MCF 10A (cell line): ENCODE data around the gene UMODL1. TPM values are rescaled to one million over a fixed set of nuclear protein-coding genes. Genes with fewer than 3 reads are reported as not detected.

Experiments
- BruUV-seq: library from RNA; stranded (reverse); fragments of 400-500 nt; replicated peaks from 2 replicates; lab custom pipeline; 2021; lab: Mats Ljungman, UMichigan
- CTCF ChIA-PET: fragments of 300-600 bp; sonication (Branson Sonifier 250); formaldehyde crosslinking; extraction: SDS; loops from one replicate; lab custom pipeline; 2021; ENCODE audit warnings: antibody characterized with exemption, inconsistent platforms; lab: Yijun Ruan, JAX
- POLR2A ChIA-PET: fragments of 300-600, 350-650 bp; sonication (Branson Sonifier 250); formaldehyde crosslinking; extraction: SDS; loops from one replicate; lab custom pipeline; 2020; ENCODE audit warnings: antibody characterized with exemption, inconsistent platforms; lab: Yijun Ruan, JAX
- DNase-seq: peaks from one replicate; pipeline ENCODE4 v3.0.0-alpha.2; 2018; ENCODE audit not compliant: unreplicated experiment
- H3K27ac Mint-ChIP-seq: one replicate; pipeline ENCODE4 v1.8.0; 2022; ENCODE audit warnings: mild to moderate bottlenecking, low read depth, mixed read lengths; ENCODE audit not compliant: unreplicated experiment
- H3K27me3 Mint-ChIP-seq: one replicate; pipeline ENCODE4 v1.8.0; 2022; ENCODE audit warnings: mixed read lengths; ENCODE audit not compliant: insufficient read depth, unreplicated experiment
- H3K36me3 Mint-ChIP-seq: one replicate; pipeline ENCODE4 v1.8.0; 2022; ENCODE audit warnings: mild to moderate bottlenecking, moderate library complexity, mixed read lengths; ENCODE audit not compliant: insufficient read depth, unreplicated experiment
- H3K4me1 Mint-ChIP-seq: one replicate; pipeline ENCODE4 v1.8.0; 2022; ENCODE audit warnings: mixed read lengths; ENCODE audit not compliant: insufficient read depth, unreplicated experiment
- H3K4me3 Mint-ChIP-seq: one replicate; pipeline ENCODE4 v1.8.0; 2022; ENCODE audit warnings: mild to moderate bottlenecking, moderate library complexity, mixed read lengths; ENCODE audit not compliant: unreplicated experiment
- H3K9me3 Mint-ChIP-seq: one replicate; pipeline ENCODE4 v1.8.0; 2022; ENCODE audit warnings: mixed read lengths; ENCODE audit not compliant: unreplicated experiment
- intact Hi-C: fragments of 100-400 bp; cut with micrococcal nuclease; formaldehyde crosslinking; loops from 2 replicates; pipeline ENCODE4 v1.14.1; 2022
- total RNA-seq: library from RNA; stranded (reverse); gene quantifications from 2 replicates; pipeline ENCODE4 v1.2.3, GENCODE V29; 2022
- TF ChIP-seq, protein P1 (sequence below): fragments of 200-600 bp; IDR thresholded peaks from one replicate; pipeline ENCODE4 v1.8.0; 2022; ENCODE audit warnings: antibody characterized with exemption, mild to moderate bottlenecking; ENCODE audit not compliant: unreplicated experiment

Gene UMODL1
- total RNA-seq, 1 experiment from 2014 or later = not detected

DNA sequence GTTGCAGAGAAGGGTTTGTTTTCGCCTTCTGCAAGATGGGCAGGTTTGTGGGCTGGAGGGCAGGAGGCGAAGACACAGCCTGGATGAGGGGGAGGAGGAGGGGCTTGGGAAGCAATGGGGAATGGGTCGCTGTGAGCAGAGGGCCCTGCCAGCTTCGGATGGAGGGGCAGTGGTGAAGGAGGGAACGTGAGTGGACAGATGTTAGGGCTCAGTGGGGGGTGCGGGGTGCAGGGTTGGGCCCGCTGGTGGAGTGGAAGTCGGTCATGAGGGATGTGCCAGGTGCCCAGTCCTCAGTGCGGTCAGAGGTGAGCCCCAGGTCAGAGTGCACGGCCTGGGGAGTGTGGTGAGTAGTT, 92.4 kb downstream of the UMODL1 start:
- H3K27me3 Mint-ChIP-seq = no peaks in the 10 kb centered on the region
- DNase-seq = no peak
- H3K27ac Mint-ChIP-seq = no peak overlapping the region
- intact Hi-C loops = no loop called here
- no peaks in the 10 kb centered on the region for H3K9me3 Mint-ChIP-seq
- TF ChIP-seq, protein P1, sequence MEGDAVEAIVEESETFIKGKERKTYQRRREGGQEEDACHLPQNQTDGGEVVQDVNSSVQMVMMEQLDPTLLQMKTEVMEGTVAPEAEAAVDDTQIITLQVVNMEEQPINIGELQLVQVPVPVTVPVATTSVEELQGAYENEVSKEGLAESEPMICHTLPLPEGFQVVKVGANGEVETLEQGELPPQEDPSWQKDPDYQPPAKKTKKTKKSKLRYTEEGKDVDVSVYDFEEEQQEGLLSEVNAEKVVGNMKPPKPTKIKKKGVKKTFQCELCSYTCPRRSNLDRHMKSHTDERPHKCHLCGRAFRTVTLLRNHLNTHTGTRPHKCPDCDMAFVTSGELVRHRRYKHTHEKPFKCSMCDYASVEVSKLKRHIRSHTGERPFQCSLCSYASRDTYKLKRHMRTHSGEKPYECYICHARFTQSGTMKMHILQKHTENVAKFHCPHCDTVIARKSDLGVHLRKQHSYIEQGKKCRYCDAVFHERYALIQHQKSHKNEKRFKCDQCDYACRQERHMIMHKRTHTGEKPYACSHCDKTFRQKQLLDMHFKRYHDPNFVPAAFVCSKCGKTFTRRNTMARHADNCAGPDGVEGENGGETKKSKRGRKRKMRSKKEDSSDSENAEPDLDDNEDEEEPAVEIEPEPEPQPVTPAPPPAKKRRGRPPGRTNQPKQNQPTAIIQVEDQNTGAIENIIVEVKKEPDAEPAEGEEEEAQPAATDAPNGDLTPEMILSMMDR = no peak
- no peak overlapping the region for H3K4me3 Mint-ChIP-seq
- POLR2A ChIA-PET = interaction anchor here (1.0 to 2.1 kb wide), 2 partner anchors 57 to 71 kb away, joined by 4 to 12 read pairs; partner anchors contain the start of gene ABCG1
- no TSS peak for BruUV-seq
- H3K36me3 Mint-ChIP-seq = no peaks in the 10 kb centered on the region
- CTCF ChIA-PET = interaction anchor here (0.8 to 2.6 kb wide), 15 partner anchors 11 to 285 kb away, joined by 3 to 15 read pairs (median 3); no protein-coding TSS in a partner anchor
- H3K4me1 Mint-ChIP-seq = no peaks in the 10 kb centered on the region

- BruUV-seq = no TSS peak
- intact Hi-C loops = loop anchor here (1.0 kb wide), 2 partner anchors 55 to 94 kb away; partner anchors contain the start of gene ABCG1
- Mint-ChIP-seq H3K9me3 (no peaks in the 10 kb centered on the region), H3K4me3 (no peak overlapping the region), H3K4me1 (peaks cover under 1% of the 10 kb centered on the region), H3K36me3 (no peaks in the 10 kb centered on the region), H3K27me3 (no peaks in the 10 kb centered on the region), H3K27ac (no peak overlapping the region)
- TF ChIP-seq, protein P1 = peak; percentile 71
- POLR2A ChIA-PET = interaction anchor here (0.8 to 2.1 kb wide), 3 partner anchors 56 to 111 kb away, joined by 4 to 12 read pairs (median 4); partner anchors contain the start of gene ABCG1
- peak; percentile 65 for DNase-seq
- CTCF ChIA-PET = interaction anchor here (0.6 to 2.6 kb wide), 21 partner anchors 9 to 284 kb away, joined by 3 to 15 read pairs (median 3); no protein-coding TSS in a partner anchor
Observed at GRCh38 chr21:42164064-42164789, 93.1 kb downstream of the UMODL1 start.

DNA sequence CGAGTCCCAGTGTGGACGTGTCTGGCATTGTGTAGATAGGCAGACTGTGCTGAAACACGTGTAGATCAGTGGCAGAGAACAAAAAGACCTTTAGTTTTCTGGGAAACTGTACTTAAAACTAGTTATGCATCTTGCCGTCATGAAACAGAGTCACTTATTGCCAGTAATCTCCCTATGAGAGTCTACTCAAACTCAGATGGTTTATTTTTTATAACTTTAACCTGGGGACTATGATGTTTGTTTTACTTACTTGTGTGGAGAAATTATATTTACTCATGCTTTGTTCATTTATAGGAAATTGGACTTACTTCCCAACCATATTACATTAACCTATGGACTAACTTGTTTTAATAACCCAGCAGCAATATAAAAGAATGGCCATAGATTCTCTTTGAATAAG, 93.7 kb downstream of the UMODL1 start:
- no peaks in the 10 kb centered on the region for H3K36me3 Mint-ChIP-seq
- H3K4me3 Mint-ChIP-seq = no peak overlapping the region
- DNase-seq = no peak
- H3K4me1 Mint-ChIP-seq = peaks cover 6% of the 10 kb centered on the region
- H3K9me3 Mint-ChIP-seq = no peaks in the 10 kb centered on the region
- ChIA-PET POLR2A (interaction anchor here (0.8 to 2.1 kb wide), 2 partner anchors 55 to 111 kb away, joined by 4 to 12 read pairs; partner anchors contain the start of gene ABCG1), CTCF (interaction anchor here (0.6 to 2.6 kb wide), 10 partner anchors 17 to 285 kb away, joined by 3 to 15 read pairs (median 4); no protein-coding TSS in a partner anchor)
- no peak overlapping the region for H3K27ac Mint-ChIP-seq
- H3K27me3 Mint-ChIP-seq = no peaks in the 10 kb centered on the region
- intact Hi-C loops = loop anchor here (1.0 to 5.0 kb wide), 3 partner anchors 54 to 287 kb away; partner anchors contain the start of gene ABCG1
- TF ChIP-seq, protein P1 = no peak
- no TSS peak for BruUV-seq

GRCh38 chr21:42165901-42166300, 94.8 kb downstream of the UMODL1 start:
- Mint-ChIP-seq H3K4me3 (no peak overlapping the region), H3K36me3 (no peaks in the 10 kb centered on the region), H3K27me3 (no peaks in the 10 kb centered on the region), H3K4me1 (peaks cover 17% of the 10 kb centered on the region), H3K27ac (no peak overlapping the region), H3K9me3 (no peaks in the 10 kb centered on the region)
- TF ChIP-seq, protein P1 = no peak
- CTCF ChIA-PET = interaction anchor here (0.6 to 1.4 kb wide), 5 partner anchors 8 to 286 kb away, joined by 3 to 6 read pairs (median 3); no protein-coding TSS in a partner anchor
- POLR2A ChIA-PET = no interaction called here
- intact Hi-C loops = loop anchor here (5.0 kb wide), 1 partner anchor 286 kb away; no protein-coding TSS in a partner anchor
- BruUV-seq = no TSS peak
- DNase-seq = no peak
